GM12801 (cell line): Measurements from ENCODE around the gene CCDC80.

Experiments
- CTCF ChIP-seq: IDR thresholded peaks from one replicate; pipeline ENCODE4 v1.5.1; 2011; ENCODE audit warnings: control low read depth; ENCODE audit not compliant: insufficient read length; ENCODE audit errors: extremely low read depth

The CCDC80 gene

GRCh38 chr3:112627919-112628466, 12.9 kb downstream of the CCDC80 start:
- no peak for TF ChIP-seq CTCF

DNA sequence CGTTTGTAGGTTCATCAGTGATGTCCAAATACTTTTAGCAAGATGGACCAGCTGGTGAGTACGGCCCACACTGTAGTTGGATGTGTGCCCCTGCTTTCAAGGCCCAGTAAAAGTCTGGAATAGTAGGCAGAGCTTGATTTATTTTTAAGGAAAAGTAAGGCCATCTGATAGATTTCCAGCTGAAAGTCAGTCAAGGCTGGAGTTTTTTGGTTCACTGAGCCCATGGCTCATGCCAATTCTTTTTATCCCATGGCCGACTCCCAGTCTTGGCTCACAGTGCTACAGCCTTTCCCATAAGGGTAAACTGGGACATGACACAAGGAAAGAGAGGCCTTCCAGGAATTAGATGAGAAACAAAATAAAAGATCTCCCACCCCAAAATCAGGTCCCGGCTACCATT, 13.5 kb downstream of the CCDC80 start:
- TF ChIP-seq CTCF = no peak

- no peak for TF ChIP-seq CTCF
Measured at GRCh38 chr3:112623717-112624116, 17.2 kb downstream of the CCDC80 start.

GRCh38 chr3:112623213-112623612, 17.7 kb downstream of the CCDC80 start:
- TF ChIP-seq CTCF = no peak

- no peak for TF ChIP-seq CTCF
Measured at GRCh38 chr3:112619295-112619694, 21.6 kb downstream of the CCDC80 start.

GRCh38 chr3:112617285-112617684, 23.7 kb downstream of the CCDC80 start:
- no peak for TF ChIP-seq CTCF

GRCh38 chr3:112615989-112616731, 24.8 kb downstream of the CCDC80 start:
- no peak for TF ChIP-seq CTCF
